Measurements from ENCODE around the gene KDF1. TPM values are rescaled to one million over a fixed set of nuclear protein-coding genes. Genes with fewer than 3 reads are reported as not detected.
A peak's percentile ranks its signal among the peaks of the same experiment; 100 is the strongest.

Gene KDF1
- total and polyA plus RNA-seq, 2 experiments from 2014 or later = 13.6 to 21.1 TPM

GRCh38 chr1:26972821-26973220 lies 12.6 kb upstream of the KDF1 start:
- no peak overlapping the region for H3K27ac ChIP-seq (ENCODE audit: low read depth)
- TF ChIP-seq ZNF462 (CRISPR knock-in tag; IDR thresholded peaks at IDR 0.05) = no peak
- ATAC-seq (no peak), DNase-seq (ENCODE audit: low spot score) (no peak)
- peaks cover 7% of the 10 kb centered on the region; the same call in 1 of the 2 replicates for H3K4me1 ChIP-seq (ENCODE audit: insufficient read depth)
- peaks cover 15% of the 10 kb centered on the region; the same call in 2 of the 3 replicates for H3K4me1 Mint-ChIP-seq
- no peaks in the 10 kb centered on the region for H4K20me1 ChIP-seq (replicated peaks; ENCODE audit: insufficient read depth)
- H3F3A ChIP-seq (replicated peaks; ENCODE audit: low read depth) = 0 out of 2 replicates have a peak, but pooled peaks cover under 1% of the 10 kb centered on the region
- H3K36me3 Mint-ChIP-seq (ENCODE audit: low read depth) = no peaks in the 10 kb centered on the region
- 0 out of 2 replicates have a peak overlapping the region, but pooled peaks have one; percentile 52 for H2AFZ ChIP-seq
- H3K9me2 ChIP-seq (ENCODE audit: insufficient read depth) = no peaks in the 10 kb centered on the region
- no peak overlapping the region for H3K4me3 ChIP-seq
- H3K4me2 ChIP-seq = no peak overlapping the region
- no peaks in the 10 kb centered on the region for H3K79me2 ChIP-seq (replicated peaks; ENCODE audit: insufficient read depth)
- no peaks in the 10 kb centered on the region for H3K9me3 Mint-ChIP-seq
- H3K27ac Mint-ChIP-seq = no peak overlapping the region
- H3K27me3 ChIP-seq (ENCODE audit: insufficient read depth) = no peaks in the 10 kb centered on the region
- peaks cover 11% of the 10 kb centered on the region for H3K27me3 Mint-ChIP-seq (ENCODE audit: insufficient read depth, low read depth, poor library complexity)
- no peak overlapping the region; the same call in 2 of the 3 replicates for H3K4me3 Mint-ChIP-seq
- no peaks in the 10 kb centered on the region for H3K36me3 ChIP-seq (ENCODE audit: insufficient read depth)

GRCh38 chr1:26972390-26972789 lies 12.1 kb upstream of the KDF1 start:
- DNase-seq (ENCODE audit: low spot score) (peak; percentile 20), ATAC-seq (peak; percentile 24; the same call in 2 of the 3 replicates)
- Histone ChIP-seq H3K79me2 (replicated peaks; ENCODE audit: insufficient read depth) (no peaks in the 10 kb centered on the region), H3K36me3 (ENCODE audit: insufficient read depth) (no peaks in the 10 kb centered on the region), H3K4me3 (no peak overlapping the region), H3K27ac (ENCODE audit: low read depth) (no peak overlapping the region), H3F3A (replicated peaks; ENCODE audit: low read depth) (no peaks in the 10 kb centered on the region), H3K4me2 (no peak overlapping the region), H3K27me3 (ENCODE audit: insufficient read depth) (no peaks in the 10 kb centered on the region), H3K9me2 (ENCODE audit: insufficient read depth) (no peaks in the 10 kb centered on the region), H3K4me1 (ENCODE audit: insufficient read depth) (peaks cover 7% of the 10 kb centered on the region; the same call in 1 of the 2 replicates), H4K20me1 (replicated peaks; ENCODE audit: insufficient read depth) (no peaks in the 10 kb centered on the region), H2AFZ (peak overlapping the region; percentile 52; the same call in 1 of the 2 replicates)
- H3K4me1 Mint-ChIP-seq = peaks cover 15% of the 10 kb centered on the region; the same call in 2 of the 3 replicates
- H3K4me3 Mint-ChIP-seq = no peak overlapping the region; the same call in 2 of the 3 replicates
- no peaks in the 10 kb centered on the region for H3K36me3 Mint-ChIP-seq (ENCODE audit: low read depth)
- H3K27ac Mint-ChIP-seq = no peak overlapping the region
- no peaks in the 10 kb centered on the region for H3K9me3 Mint-ChIP-seq
- H3K27me3 Mint-ChIP-seq (ENCODE audit: insufficient read depth, low read depth, poor library complexity) = peaks cover 11% of the 10 kb centered on the region
- TF ChIP-seq EZH2phosphoT487 (IDR thresholded peaks at IDR 0.05; ENCODE audit: unreplicated experiment) (no peak), POLR2AphosphoS5 (IDR thresholded peaks at IDR 0.05; ENCODE audit: low read depth) (no peak), EZH2 (IDR thresholded peaks at IDR 0.05; ENCODE audit: low read depth, unreplicated experiment) (no peak), STAT1 (IDR thresholded peaks at IDR 0.05; ENCODE audit: unreplicated experiment) (no peak), CREB1 (CRISPR knock-in tag; IDR thresholded peaks at IDR 0.05; ENCODE audit: low read depth) (no peak), CTCF (conservative IDR thresholded peaks at IDR 0.05; ENCODE audit: low read depth in 2 of 2) (no peak), ZNF114 (CRISPR knock-in tag; IDR thresholded peaks at IDR 0.05) (no peak), REST (IDR thresholded peaks at IDR 0.05; ENCODE audit: unreplicated experiment) (no peak), ZNF331 (CRISPR knock-in tag; IDR thresholded peaks at IDR 0.05; ENCODE audit: low read depth) (no peak)
